Kasumi-1 (cell line): ENCODE measurements around the gene BTBD2.
"Not testable (repeated sequence)": the region's sequence is repeated elsewhere in the genome, so short reads cannot be mapped to it uniquely, and the experiment has no call there.

ENCODE experiments used
- DNase-seq, 2 experiments: peaks; one replicate each; lab custom pipeline; 2025; lab: John Stamatoyannopoulos, UW

BTBD2 gene

DNA sequence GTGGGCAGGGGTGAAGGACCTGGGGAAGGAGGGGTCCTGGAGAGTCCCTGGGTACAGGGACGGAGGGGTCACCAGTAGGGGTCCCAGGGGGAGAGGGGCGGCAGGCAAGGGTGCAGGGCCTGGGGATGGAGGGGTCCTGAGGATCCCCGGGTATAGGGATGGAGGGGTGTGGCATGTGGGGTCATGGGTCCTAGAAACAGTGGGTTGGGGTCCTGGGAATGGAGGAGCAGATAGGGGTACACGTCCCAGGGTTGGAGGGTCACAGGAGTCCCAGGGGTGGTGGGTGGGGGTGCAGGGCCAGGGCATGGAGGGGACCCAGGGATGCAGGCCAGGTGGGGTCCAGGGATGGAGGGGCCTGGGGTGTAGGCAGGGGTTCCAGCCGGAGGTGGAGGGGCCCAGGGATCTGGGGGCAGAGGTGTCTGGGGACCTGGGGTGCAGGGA lies 1.4 kb downstream of the BTBD2 start:
- DNase-seq: no peak

DNA sequence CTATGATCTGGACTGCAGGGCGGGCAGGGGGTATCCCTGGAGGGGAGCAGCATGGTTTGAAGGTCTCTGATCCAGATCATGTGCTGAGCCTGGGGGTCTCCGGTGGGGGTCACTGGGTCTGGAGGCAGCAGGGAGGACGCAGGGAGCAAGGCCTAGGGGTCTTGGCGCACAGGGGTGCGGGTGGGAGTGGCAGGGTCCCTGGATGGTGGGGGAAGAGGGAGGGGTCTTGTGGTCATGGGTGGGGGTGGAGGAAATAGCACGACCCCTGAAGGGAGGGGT lies 1.9 kb downstream of the BTBD2 start:
- DNase-seq: no peak

DNA sequence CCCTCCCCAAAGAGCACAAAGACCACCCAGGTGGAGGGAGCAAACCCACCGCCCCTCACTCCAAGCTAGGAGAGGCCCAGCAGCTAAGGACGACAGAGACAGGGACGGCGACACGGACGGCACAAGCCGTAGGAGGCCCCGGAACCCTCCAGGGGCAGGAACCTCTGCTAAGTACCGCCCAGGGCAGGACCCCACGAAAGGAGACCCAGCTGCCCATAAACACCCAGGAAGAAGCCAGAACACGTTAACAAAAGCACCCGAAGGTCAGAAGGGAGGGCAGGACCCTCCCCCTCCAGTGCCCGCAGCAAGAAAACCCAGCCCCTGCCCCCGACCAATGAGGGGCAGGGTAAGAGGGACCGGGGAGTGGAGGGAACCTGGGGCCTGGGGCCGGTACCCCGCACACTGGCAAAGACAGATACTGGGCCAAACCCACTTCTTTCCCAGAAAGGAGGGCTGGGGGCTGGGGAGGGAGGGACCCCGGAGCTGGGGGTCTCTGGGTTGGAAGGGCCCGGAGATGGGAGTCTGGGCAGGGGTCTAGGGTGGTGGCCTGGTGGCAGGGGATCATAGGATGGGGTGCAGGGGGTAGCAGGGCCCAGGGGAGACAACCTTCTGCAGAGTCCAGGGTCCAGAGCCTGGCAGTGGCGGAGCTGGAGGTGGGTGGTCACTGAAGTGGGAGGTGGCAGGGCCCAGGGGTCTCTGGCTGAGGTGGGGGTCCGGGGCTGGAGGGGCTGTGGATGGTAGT lies 2.4 kb downstream of the BTBD2 start:
- DNase-seq: no peak

DNA sequence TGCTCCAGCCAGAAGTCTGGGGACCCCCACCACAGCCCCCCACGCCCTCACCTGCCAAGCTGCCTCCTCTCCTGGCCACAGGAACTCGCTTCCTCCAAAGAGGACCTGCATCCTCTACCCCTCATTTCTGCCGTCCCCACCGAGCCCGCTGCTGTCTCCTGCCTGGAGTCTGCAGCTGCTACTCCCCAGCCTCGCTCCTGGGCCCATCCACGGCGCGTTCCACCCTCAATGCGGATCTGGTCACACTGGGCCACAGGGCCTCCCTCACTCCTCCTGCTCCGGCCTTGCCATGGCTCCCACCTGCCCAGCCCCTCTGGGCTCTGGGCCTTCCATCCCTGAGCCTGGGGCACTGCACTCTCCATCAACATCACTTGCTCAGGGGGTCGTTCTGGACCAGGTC lies 4.3 kb downstream of the BTBD2 start:
- DNase-seq: no peak

DNA sequence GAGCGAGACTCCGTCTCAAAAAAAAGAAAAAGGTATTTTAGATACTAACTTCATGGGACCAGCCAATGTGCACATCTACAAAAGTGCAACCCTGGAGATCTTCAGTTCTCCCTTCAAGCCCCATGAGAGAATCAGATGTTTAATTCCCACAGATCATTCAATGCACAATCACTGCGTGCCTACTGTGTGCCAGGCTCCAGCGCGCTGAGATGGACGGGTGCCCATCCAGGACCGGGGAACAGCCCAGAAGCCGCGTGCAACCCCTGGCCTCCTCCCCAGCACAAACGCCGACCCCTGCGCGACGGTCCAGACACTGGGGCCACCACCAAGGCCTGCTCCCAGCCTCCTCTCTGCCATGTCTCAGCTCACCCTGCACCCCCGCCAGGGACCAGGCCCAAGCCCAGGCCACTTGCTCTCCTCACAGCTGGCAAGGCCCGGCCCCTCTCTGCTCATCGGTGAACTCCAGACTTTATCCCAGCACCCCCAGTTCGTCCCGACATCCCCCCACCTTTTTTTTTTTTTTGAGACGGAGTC lies 5.3 kb downstream of the BTBD2 start:
- DNase-seq: no peak

DNA sequence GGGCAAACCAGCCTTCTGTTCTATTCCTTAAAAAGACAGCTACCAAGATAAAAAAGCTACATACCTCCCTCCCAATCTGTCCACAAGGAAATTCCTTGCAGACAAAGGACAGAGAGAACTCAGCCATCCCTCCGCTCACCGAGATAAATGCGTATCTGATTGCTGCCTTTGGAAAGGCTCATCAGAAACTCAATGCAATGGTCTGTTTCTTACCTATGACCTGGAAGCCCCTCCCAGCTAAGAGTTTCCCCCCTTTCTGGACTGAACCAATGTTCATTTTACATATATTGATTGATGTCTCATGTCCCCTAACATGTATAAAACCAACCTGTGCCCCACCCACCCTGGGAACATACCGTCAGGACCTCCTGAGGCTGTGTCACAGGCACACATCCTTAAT lies 11.6 kb downstream of the BTBD2 start:
- DNase-seq: no peak

DNA sequence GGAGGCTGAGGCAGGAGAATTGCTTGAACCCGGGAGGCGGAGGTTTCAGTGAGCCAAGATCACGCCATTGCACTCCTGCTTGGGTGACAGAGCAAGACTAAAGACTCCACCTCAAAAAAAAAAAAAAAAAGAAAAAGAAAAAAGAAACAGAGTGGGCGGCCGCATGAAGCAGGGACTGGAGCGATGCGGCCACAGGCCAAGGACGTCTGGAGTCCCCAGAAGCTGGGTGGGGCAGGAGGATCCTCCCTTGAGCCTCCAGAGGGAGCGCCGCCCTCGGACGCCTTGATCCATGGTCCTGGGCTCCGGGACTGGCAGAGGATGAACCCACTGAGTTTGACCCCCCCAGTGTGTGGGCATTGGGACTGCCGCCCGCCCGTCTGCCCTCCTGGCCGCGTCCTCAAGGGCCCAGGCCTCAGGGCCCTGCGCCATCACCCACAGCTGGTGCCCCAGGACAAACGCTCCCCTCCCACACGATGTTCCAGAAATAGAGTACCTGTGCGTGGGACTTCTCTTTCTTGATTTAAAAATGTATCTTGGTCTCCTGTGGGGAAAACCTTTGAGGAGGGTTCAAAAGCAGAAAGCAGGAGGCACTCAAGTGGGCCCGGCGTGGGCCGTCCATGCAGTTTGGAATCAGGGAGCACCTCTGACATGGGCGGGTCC lies 15.5 kb downstream of the BTBD2 start:
- DNase-seq: no peak

DNA sequence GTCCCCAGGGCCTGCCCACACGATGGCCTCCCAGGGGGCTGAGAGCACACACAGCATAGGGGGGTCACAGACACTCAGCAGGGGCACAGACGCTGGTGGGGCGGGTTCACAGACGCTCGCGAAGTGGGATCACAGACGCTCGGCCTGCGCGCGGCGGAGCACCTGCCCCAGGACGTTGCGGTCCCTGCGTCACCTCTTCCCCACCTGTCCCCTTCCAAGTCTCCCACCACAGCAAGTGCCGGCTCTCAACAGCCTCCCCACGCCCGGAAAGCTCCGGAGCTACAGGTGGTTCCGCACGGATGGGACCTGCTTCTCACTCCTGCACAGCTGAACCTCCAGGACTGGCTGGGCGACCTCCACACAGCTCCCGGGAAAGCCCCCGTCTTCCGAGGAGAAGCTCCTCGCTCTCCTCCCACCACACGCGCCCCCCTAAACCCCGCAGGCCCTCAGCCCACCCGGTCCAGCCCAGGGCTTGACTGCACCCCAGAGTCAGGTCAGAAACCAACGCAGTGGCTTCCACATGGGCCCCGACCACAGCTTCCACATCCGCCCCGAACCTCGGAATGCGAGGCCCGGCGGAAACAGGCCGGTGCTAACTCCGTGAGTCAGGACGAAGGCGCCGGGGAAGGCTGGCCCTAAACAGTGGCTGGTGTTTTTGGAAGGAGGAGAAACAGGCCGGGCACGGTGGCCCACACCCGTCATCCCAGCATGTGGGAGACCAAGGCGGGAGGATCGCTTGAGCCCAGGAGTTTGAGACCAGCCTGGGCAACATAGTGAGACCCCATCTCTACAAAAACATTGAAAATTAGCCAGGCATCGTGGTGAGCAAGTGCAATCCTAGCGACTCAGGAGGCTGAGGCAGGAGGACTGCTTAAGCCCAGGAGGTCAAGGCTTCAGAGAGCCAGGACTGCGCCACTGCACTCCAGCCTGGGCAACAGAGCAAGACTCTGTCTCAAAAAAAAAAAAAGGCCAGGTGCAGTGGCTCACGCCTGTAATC lies 16.5 kb downstream of the BTBD2 start:
- no peak for DNase-seq

DNA sequence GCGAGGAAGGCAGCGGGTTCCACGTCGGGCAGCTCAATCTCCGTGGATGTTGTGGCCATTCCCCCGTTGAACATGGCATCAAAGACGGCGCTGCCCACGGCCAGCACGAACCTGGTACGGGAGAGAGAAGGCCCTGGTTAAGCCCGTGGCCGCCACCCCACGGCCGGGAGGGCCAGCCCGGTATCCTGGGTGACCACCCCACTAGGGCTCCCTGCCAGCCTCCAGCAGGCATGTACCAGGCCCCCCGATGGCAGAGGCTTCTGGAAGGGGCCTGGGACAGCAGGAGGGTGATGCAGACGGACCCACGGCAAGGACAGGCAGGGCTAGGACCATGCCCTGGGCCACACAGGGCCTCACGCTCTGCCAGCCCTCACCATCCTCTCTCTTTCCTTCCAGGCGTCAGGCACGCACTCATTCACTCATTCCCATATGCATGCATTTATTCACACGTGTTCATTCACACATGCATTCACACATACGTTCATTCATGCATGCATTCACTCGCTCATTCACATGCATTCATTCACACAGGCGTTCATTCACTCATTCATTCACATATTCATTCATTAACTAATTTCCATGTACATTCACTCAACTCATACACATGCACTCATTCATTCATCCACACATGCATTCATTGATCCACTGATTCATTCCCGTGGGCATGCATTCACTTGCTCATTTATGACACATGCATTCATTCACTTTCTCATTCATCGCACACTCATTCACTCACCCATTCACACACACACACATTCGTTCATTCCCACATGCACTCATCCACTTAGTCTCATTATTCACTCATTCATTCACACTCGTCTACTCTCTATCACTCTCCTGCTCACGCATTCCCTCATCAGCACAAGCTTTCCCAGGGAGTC lies 17.9 kb downstream of the BTBD2 start:
- DNase-seq: no peak

DNA sequence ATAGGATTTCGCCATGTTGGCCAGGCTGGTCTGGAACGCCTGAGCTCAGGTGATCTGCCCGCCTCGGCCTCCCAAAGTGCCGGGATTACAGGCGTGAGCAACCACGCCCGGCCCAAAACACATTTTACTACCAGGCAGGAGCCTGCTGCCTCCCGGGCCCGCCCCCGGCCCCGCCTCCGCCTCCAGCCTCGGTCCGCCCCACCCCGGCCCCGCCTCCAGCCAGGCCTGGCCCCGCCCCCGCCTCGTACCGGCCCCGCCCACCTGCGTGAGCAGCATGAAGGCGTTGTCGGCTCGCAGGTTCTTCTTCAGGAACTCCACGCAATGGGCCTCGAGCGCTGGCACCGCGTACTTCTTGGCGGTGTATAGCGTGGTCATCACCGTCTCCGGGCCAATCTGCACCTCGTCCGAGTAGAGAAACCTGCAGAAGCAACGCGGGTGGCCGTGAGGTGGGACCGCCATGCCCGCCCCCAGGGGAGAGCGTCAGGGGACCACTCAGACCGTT lies 22.7 kb downstream of the BTBD2 start:
- no peak for DNase-seq

DNA sequence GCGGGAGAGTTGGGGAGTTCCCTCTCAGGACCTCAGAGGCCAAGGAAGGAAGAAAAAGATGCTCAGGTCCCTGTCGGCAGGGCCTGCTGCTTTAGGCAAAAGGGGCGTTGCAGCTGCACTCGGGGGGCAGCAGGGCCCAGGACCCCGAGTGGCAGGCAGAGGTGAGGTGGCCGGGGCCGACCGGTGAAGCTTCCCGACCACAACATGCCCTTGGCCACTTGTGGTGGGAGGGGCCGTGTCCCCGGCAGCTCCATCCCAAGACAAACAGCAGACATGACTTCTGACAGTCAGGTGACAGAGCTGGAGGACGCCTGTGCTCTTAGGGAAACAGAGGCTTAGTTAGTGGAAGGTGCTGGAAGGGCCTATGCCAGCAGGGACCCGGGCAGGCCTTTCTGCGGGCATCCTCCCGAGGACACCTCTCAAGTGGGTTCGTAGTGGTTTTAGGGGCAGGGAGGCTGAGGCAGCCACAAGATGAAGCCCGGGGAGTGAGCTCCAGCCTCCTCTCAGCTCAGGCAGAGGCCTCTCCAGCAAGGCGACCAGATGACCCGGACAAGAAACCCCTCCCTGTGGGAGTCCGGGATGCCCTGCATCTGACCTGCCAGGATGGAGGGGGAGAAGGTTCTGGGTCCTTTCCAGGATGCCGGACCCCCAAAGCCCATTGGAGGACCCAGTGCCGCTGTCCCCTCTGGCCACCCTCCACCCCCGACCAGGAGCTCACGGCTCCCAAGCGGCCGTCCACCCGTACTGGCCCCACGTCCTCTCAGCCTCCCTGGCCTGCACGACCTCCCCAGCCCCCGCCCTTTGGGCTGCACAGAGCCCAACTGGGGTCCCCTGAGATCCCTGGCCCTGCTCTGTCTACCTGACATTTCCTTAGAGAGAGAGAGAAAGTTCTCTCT lies 24.2 kb downstream of the BTBD2 start:
- no peak for DNase-seq

DNA sequence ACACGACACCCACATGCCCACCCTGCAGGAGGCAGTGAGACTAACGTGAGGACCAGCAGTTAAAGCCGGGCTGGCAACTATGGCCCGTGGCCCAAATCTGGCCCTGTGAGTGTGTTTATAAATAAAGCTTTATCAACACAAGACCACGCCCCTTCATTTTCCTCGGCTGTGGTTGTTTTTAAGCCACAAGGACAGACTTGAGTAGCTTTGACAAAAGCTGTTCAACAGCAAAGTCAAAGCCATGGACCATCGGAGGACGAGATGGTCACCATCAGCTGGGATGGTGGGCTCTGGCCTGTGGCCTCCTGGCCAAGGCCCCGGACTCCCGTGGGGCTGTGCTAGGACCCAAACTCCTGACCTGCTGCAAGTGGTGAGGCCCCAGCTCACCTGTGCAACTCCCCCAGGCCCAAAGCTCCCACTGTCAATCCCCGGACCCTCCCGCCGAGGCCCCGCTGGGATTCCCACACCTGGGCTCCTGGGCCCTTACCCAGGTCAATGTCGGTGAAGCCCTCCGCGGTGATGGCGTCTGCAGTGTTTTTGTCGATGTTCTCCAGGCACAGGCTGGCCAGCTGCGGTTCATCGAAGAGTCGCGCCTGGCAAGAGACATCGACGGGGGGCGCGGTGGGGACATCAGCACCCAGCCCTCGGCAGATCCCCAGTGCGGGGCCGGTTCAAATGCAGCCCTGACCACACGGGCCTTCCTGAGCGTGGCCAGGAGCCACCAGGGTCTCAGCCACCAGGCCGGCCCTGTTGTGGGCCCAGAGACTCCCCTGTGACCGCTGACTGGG lies 25.1 kb downstream of the BTBD2 start:
- DNase-seq: no peak

DNA sequence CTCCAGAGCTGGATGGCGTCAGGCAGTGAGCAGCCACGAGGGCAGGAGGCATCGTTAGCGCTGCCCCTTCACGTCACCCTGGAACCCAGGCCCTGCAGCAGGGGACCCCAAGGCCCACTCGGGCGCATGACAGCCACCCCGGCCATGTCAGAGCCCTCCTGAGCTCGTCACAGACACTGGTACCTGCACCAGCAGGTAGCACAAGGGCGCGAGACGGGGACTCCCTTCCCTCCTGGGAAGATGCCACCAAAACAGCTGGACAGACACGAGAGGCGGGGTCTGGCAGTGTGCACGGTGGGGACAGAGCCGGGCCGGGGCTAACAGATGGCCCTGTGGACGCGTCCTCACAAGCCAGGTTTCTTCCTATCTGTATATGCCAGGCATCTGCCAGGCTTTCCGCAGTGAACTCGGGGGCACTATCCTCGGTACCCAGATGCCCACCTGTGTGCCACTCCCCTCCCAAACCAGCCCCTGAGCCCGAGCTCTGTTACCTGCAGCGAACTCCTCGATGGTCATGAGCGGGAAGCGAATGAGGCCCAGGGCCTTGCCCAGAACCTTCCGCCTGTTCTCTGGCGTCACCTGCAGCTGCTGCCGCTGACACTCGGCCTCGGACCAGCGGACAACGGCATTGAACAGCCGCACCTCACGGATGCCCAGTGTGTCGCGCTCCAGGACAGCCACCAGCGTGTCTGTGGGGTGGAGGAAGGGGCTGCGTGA lies 25.8 kb downstream of the BTBD2 start:
- no peak for DNase-seq

DNA sequence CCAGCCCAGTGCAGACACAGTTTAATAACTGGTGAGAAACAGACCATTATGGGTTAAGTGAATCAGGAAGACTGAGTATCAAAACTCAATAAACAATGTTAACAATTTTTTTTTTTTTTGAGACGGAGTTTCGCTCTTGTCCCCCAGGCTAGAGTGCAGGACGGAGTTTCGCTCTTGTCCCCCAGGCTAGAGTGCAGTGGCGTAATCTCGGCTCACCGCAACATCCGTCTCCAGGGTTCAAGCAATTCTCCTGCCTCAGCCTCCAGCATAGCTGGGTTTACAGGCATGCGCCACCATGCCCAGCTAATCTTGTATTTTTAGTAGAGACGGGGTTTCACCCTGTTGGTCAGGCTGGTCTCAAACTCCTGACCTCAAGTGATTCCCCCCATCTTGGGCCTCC lies 27.1 kb downstream of the BTBD2 start:
- not testable (repeated sequence) for DNase-seq

DNA sequence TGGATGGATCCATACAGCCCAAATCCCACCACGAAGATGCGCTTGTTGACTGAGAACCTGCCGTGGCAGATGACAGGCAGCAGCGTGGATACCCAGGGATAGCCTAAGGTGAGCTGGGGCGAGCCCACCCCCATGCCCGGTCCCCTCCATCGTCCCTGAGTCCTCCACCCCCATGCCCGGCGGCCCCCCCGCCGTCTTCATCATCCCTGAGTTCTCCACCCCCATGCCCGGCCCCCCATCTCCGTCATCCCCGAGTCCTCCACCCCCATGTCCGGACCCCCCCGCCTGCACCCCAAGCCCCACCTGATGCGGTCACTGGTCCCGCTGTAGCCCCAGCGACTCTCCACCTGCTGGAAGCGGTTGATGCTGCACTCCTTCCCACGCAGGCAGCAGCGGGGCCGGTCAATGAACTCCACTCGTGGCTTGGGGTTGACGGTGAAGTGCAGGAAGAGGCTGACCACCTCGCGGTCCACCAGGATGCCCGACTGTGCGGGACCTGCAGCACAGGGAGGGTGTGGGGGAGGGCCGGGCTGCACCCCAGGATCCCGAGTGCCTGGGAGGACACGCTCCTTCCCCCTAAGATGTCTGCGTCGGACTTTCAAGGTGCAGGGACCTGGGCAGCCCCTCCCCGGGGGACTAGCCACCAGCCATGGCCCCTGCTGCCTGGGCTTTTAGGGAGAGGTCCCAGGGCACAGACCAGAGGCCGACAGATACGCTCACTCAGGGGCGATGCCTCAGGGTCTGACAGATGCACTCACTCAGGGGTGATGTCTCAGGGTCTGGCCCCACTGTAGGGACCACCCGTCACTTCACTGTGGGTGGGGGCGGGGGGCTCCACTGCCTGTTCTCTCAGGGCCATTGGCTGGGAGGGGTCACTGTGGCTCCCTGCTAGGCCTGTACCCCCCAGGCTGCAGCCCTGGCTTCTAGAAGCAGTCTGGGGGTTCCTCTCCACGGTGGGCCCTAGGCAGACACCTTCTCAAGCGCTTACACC lies 28.0 kb downstream of the BTBD2 start:
- DNase-seq: no peak

DNA sequence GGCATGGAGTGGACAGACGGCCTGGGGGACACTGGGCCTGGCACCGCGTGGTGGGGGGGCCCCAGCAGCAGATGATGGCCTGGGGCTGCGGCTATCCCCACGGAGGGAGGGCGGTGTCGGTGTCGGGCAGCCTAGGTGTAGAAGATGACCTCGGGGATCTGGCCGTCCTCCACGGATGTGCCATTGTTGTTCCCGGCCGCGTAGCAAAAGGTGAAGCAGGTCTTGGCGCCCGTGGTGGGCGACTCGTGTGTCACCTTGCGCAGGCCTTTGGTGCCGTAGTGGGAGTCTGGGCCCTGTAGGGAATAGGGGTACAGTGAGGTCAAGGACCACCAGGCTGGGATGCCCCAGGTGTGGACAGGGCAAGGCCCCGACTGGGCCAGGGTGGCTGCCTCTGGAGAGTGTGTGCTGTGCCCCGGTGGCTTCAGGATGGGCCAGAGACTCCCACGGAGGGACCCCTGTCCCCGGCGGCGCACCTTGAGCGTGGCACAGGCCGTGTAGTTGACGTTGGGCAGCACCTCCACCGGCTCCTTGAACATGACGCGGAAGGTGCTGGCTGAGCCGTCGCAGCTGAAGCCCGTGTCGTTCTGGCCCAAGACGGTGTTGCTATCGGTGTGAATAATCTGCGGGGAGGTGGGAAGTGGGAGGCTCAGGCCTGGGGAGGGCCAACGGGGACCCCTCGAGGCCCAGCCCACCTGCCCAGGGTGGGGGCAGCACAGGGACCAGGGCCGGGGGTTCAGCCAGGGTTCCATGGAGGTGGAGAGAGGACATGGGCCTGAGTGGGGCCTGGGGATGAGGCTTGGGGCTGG lies 29.0 kb downstream of the BTBD2 start:
- no peak for DNase-seq
